HG03175 (cell line): ENCODE measurements around the gene DPT.

Experiments
- ATAC-seq: cut with Tn5 transposase; IDR thresholded peaks from one replicate; pipeline ENCODE4 v1.9.1; 2021; ENCODE audit warnings: mild to moderate bottlenecking, moderate library complexity; ENCODE audit not compliant: unreplicated experiment

The DPT gene

GRCh38 chr1:168706391-168706992 lies 22.5 kb downstream of the DPT start:
- no peak for ATAC-seq

GRCh38 chr1:168700575-168701268 lies 28.3 kb downstream of the DPT start:
- no peak for ATAC-seq

- no peak for ATAC-seq
Measured at GRCh38 chr1:168698453-168698852, 30.6 kb downstream of the DPT start.

GRCh38 chr1:168697356-168698126 lies 31.5 kb downstream of the DPT start:
- ATAC-seq = no peak

- no peak for ATAC-seq
Measured at GRCh38 chr1:168696125-168696760, 32.8 kb downstream of the DPT start.

GRCh38 chr1:168693872-168694238 lies 35.2 kb downstream of the DPT start:
- no peak for ATAC-seq

- ATAC-seq = no peak
Measured at GRCh38 chr1:168693197-168693871, 35.7 kb downstream of the DPT start.

GRCh38 chr1:168692472-168692871 lies 36.5 kb downstream of the DPT start:
- no peak for ATAC-seq

GRCh38 chr1:168691541-168691940 lies 37.5 kb downstream of the DPT start:
- no peak for ATAC-seq

- no peak for ATAC-seq
Measured at GRCh38 chr1:168689726-168690602, 39.0 kb downstream of the DPT start.

- ATAC-seq = no peak
Measured at GRCh38 chr1:168689327-168689657, 39.7 kb downstream of the DPT start.

- ATAC-seq = no peak
Measured at GRCh38 chr1:168688644-168689326, 40.2 kb downstream of the DPT start.

- ATAC-seq = no peak
Measured at GRCh38 chr1:168687816-168688215, 41.2 kb downstream of the DPT start.

GRCh38 chr1:168686666-168687065 lies 42.3 kb downstream of the DPT start:
- no peak for ATAC-seq

- ATAC-seq = no peak
Measured at GRCh38 chr1:168683871-168684270, 45.1 kb downstream of the DPT start.

- no peak for ATAC-seq
Measured at GRCh38 chr1:168676861-168677260, 52.1 kb downstream of the DPT start.

- no peak for ATAC-seq
Measured at GRCh38 chr1:168676029-168676812, 52.8 kb downstream of the DPT start.

- no peak for ATAC-seq
Measured at GRCh38 chr1:168673974-168674683, 54.9 kb downstream of the DPT start.
